Parathyroid adenoma (tissue), 2 donors: ENCODE data around the gene DVL1.

Source experiments
- H2AFZ ChIP-seq: fragments of 300-600 bp; sonication (generic); one replicate; pipeline ENCODE4 v1.7.0; 2017; ENCODE audit warnings: antibody characterized with exemption, mild to moderate bottlenecking
- H3K27ac ChIP-seq: fragments of 300-600 bp; sonication (generic); one replicate; pipeline ENCODE4 v1.7.0; 2017
- H3K27me3 ChIP-seq: fragments of 300-600 bp; sonication (generic); one replicate; pipeline ENCODE4 v1.7.0; 2017; ENCODE audit warnings: low read length; ENCODE audit not compliant: control insufficient read depth, insufficient read depth
- H3K36me3 ChIP-seq: fragments of 300-600 bp; sonication (generic); one replicate; pipeline ENCODE4 v1.7.0; 2017; ENCODE audit warnings: low read length; ENCODE audit not compliant: control insufficient read depth, insufficient read depth
- H3K4me1 ChIP-seq: fragments of 300-600 bp; sonication (generic); one replicate; pipeline ENCODE4 v1.7.0; 2017; ENCODE audit warnings: control low read depth
- H3K4me2 ChIP-seq: fragments of 300-600 bp; sonication (generic); one replicate; pipeline ENCODE4 v1.7.0; 2017; ENCODE audit warnings: low read length
- H3K4me3 ChIP-seq: fragments of 300-600 bp; sonication (generic); one replicate; pipeline ENCODE4 v1.7.0; 2017; ENCODE audit warnings: low read depth, low read length
- H3K79me2 ChIP-seq: fragments of 300-600 bp; sonication (generic); one replicate; pipeline ENCODE4 v1.7.0; 2017; ENCODE audit warnings: control low read depth
- H3K9ac ChIP-seq: fragments of 300-600 bp; sonication (generic); one replicate; pipeline ENCODE4 v1.7.0; 2017; ENCODE audit warnings: mild to moderate bottlenecking
- H3K9me3 ChIP-seq: fragments of 300-600 bp; sonication (generic); one replicate; pipeline ENCODE4 v1.7.0; 2017; ENCODE audit warnings: low read length; ENCODE audit not compliant: control insufficient read depth
- CTCF ChIP-seq: fragments of 300-600 bp; sonication (generic); IDR thresholded peaks from one replicate; pipeline ENCODE4 v1.7.0; 2017; ENCODE audit warnings: antibody characterized with exemption, mild to moderate bottlenecking
- donor health status: primary hyperparathyroidism.

The DVL1 gene

GRCh38 chr1:1294250-1294890 is 54.8 kb downstream of the DVL1 start:
- Histone ChIP-seq H3K36me3 (no peaks in the 10 kb centered on the region), H3K4me2 (no peak overlapping the region), H3K9ac (no peak overlapping the region), H3K9me3 (no peaks in the 10 kb centered on the region), H3K4me1 (no peaks in the 10 kb centered on the region), H3K79me2 (no peaks in the 10 kb centered on the region), H2AFZ (no peak overlapping the region), H3K27ac (no peak overlapping the region), H3K4me3 (no peak overlapping the region), H3K27me3 (no peaks in the 10 kb centered on the region)
- no peak for TF ChIP-seq CTCF

GRCh38 chr1:1293263-1294249 is 55.7 kb downstream of the DVL1 start:
- Histone ChIP-seq H3K36me3 (no peaks in the 10 kb centered on the region), H2AFZ (no peak overlapping the region), H3K9me3 (no peaks in the 10 kb centered on the region), H3K4me2 (no peak overlapping the region), H3K9ac (no peak overlapping the region), H3K27me3 (no peaks in the 10 kb centered on the region), H3K4me1 (no peaks in the 10 kb centered on the region), H3K79me2 (no peaks in the 10 kb centered on the region), H3K4me3 (no peak overlapping the region), H3K27ac (no peak overlapping the region)
- no peak for TF ChIP-seq CTCF

GRCh38 chr1:1292851-1293250 is 56.4 kb downstream of the DVL1 start:
- Histone ChIP-seq H3K4me1 (no peaks in the 10 kb centered on the region), H3K4me3 (no peak overlapping the region), H3K9me3 (no peaks in the 10 kb centered on the region), H3K9ac (no peak overlapping the region), H3K27ac (no peak overlapping the region), H3K79me2 (no peaks in the 10 kb centered on the region), H2AFZ (no peak overlapping the region), H3K4me2 (no peak overlapping the region), H3K27me3 (no peaks in the 10 kb centered on the region), H3K36me3 (no peaks in the 10 kb centered on the region)
- no peak for TF ChIP-seq CTCF

GRCh38 chr1:1292442-1292779 is 56.8 kb downstream of the DVL1 start:
- H3K9me3 ChIP-seq = no peaks in the 10 kb centered on the region
- no peaks in the 10 kb centered on the region for H3K4me1 ChIP-seq
- H3K27ac ChIP-seq = no peak overlapping the region
- no peak overlapping the region for H3K4me2 ChIP-seq
- no peaks in the 10 kb centered on the region for H3K36me3 ChIP-seq
- no peaks in the 10 kb centered on the region for H3K27me3 ChIP-seq
- no peak overlapping the region for H3K9ac ChIP-seq
- no peaks in the 10 kb centered on the region for H3K79me2 ChIP-seq
- no peak overlapping the region for H3K4me3 ChIP-seq
- no peak for TF ChIP-seq CTCF
- no peak overlapping the region for H2AFZ ChIP-seq
